Activated naive CD8-positive, alpha-beta T cell treated with anti-CD3 and anti-CD28 coated beads for 36 hours (primary cell): ENCODE measurements around the gene CLNK. TPM values are rescaled to one million over a fixed set of nuclear protein-coding genes. Genes with fewer than 3 reads are reported as not detected.
"Not testable (repeated sequence)": the region's sequence is repeated elsewhere in the genome, so short reads cannot be mapped to it uniquely, and the experiment has no call there.

ENCODE experiments used
- DNase-seq: peaks from one replicate; pipeline ENCODE4 v3.0.0; 2021
- H3K27ac Mint-ChIP-seq: one replicate; pipeline ENCODE4 v1.8.0; 2022; ENCODE audit warnings: mild to moderate bottlenecking, moderate library complexity, mixed read lengths
- H3K27me3 Mint-ChIP-seq: one replicate; pipeline ENCODE4 v1.8.0; 2022; ENCODE audit warnings: mild to moderate bottlenecking, mixed read lengths
- H3K36me3 Mint-ChIP-seq: one replicate; pipeline ENCODE4 v1.8.0; 2021; ENCODE audit warnings: mild to moderate bottlenecking, mixed read lengths
- H3K4me1 Mint-ChIP-seq: one replicate; pipeline ENCODE4 v1.8.0; 2021; ENCODE audit warnings: mixed read lengths
- H3K4me3 Mint-ChIP-seq: one replicate; pipeline ENCODE4 v1.8.0; 2022; ENCODE audit warnings: mild to moderate bottlenecking, moderate library complexity, mixed read lengths
- H3K9me3 Mint-ChIP-seq: one replicate; pipeline ENCODE4 v1.8.0; 2022; ENCODE audit warnings: mixed read lengths
- total RNA-seq, 2 experiments: library from RNA; stranded (reverse); gene quantifications; one replicate each; pipeline ENCODE4 v1.2.3, GENCODE V29; 2021

The CLNK gene
- total RNA-seq, 2 experiments from 2014 or later: 0.32 to 0.35 TPM

DNA sequence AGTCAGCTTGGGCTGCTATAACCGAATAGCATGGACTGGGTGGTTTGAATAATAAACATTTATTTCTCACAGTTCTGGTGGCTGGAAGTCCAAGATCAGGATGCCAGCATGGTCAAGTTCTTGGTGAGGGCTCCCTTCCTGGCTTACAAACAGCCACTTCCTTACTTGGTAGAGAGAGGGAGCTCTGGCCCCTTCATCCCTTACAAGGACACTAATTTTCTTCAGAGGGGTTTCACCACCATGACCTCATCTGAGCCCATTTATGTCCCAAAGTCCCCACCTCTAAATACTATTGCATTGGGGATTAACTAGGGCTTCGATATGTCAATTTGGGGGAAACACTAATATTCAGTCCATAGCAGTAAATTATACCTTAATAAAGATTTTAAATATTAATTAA is 61.8 kb downstream of the CLNK start:
- Mint-ChIP-seq H3K9me3 (no peaks in the 10 kb centered on the region), H3K36me3 (no peaks in the 10 kb centered on the region), H3K27me3 (no peaks in the 10 kb centered on the region), H3K4me3 (no peak overlapping the region), H3K4me1 (peaks cover 5% of the 10 kb centered on the region), H3K27ac (no peak overlapping the region)
- DNase-seq: no peak

DNA sequence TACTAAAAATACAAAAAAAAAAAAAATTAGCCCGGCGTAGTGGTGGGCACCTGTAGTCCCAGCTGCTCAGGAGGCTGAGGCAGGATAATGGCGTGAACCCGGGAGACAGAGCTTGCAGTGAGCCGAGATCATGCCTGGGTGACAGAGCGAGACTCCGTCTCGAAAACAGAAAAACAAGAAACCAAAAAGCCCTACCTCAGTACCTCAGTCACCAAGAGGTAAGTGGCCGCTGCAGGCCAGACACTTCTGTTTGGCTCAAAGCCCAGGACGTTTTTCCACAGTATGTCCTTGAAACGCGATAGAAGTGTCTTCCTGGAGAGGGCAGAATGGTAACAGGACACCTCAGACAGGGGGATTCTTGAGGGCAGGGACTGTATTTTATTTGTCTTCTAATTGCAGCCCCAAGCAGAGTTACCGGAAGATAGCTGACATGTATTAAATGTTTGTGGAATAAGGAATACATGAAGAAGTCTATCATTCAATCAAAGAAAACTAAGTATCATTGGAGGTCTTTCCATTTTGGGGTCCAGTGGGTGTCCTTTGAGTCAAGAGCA is 63.6 kb downstream of the CLNK start:
- Mint-ChIP-seq H3K27me3 (no peaks in the 10 kb centered on the region), H3K27ac (no peak overlapping the region), H3K4me1 (peaks cover 3% of the 10 kb centered on the region)

DNA sequence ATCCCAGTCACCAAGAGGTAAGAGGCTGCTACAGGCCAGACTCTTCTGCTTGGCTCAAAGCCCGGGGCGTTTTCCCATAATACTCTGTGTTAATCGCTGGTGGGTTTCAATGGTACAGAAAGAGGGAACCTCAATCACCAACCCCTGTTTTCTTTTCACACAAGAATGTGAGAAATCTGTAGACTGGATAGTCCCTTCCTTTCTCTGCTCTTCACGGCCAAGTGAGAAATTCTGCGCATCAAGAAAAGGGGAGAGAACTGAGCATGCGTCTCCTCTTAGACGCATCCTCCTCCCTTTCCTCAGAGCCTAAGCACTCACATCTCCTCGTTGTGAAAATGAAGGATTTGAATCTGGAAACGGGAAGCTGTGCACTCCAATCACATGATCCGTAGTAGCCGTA is 64.7 kb downstream of the CLNK start:
- H3K4me3 Mint-ChIP-seq: no peak overlapping the region
- no peaks in the 10 kb centered on the region for H3K27me3 Mint-ChIP-seq
- H3K36me3 Mint-ChIP-seq: no peaks in the 10 kb centered on the region
- H3K27ac Mint-ChIP-seq: no peak overlapping the region
- peaks cover 3% of the 10 kb centered on the region for H3K4me1 Mint-ChIP-seq
- no peak for DNase-seq
- no peaks in the 10 kb centered on the region for H3K9me3 Mint-ChIP-seq

More for the DNA sequence above, 63.6 kb downstream of the CLNK start:
- Mint-ChIP-seq H3K9me3 (no peaks in the 10 kb centered on the region), H3K36me3 (no peaks in the 10 kb centered on the region), H3K4me3 (no peak overlapping the region)
- no peak for DNase-seq

DNA sequence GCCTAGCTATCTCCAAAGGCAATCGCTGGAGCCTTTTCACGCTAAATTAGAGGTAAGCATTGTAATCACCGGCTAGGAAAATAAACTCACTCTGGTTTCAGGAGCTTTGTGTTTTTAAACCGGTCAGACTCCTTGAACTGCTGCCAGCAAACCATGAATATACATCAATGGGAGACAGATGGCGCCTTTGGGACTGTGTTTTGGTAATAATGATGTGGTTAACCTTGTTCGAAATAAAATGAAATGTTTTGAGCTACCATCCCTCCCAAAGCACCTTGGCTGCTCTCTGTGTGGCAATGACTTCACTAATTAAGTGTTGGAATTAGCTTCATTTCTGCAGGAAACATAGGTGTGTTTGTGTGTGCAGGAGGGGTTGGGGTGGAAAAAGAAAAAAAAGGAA is 65.3 kb downstream of the CLNK start:
- H3K36me3 Mint-ChIP-seq: no peaks in the 10 kb centered on the region
- H3K9me3 Mint-ChIP-seq: no peaks in the 10 kb centered on the region
- DNase-seq: no peak
- H3K27ac Mint-ChIP-seq: no peak overlapping the region
- H3K4me3 Mint-ChIP-seq: no peak overlapping the region
- no peaks in the 10 kb centered on the region for H3K27me3 Mint-ChIP-seq
- H3K4me1 Mint-ChIP-seq: peaks cover 3% of the 10 kb centered on the region

DNA sequence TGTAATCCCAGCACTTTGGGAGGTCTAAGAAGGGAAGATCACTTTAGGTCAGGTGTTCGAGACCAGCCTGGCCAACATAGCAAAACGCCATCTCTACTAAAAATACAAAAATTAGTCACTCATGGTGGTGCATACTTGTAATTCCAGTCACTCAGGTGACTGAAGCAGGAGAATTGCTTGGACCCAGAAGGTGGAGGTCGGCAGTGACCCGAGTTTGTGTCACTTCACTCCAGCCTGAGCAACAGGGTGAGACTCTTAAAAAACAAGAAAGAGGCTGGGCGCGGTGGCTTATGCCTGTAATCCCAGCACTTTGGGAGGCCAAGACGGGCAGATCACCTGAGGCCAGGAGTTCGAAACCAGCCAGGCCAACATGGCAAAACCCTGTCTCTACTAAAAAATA is 69.6 kb downstream of the CLNK start:
- H3K27me3 Mint-ChIP-seq, DNase-seq, H3K4me3 Mint-ChIP-seq, H3K27ac Mint-ChIP-seq, H3K4me1 Mint-ChIP-seq, H3K36me3 Mint-ChIP-seq, H3K9me3 Mint-ChIP-seq: not testable (repeated sequence)

DNA sequence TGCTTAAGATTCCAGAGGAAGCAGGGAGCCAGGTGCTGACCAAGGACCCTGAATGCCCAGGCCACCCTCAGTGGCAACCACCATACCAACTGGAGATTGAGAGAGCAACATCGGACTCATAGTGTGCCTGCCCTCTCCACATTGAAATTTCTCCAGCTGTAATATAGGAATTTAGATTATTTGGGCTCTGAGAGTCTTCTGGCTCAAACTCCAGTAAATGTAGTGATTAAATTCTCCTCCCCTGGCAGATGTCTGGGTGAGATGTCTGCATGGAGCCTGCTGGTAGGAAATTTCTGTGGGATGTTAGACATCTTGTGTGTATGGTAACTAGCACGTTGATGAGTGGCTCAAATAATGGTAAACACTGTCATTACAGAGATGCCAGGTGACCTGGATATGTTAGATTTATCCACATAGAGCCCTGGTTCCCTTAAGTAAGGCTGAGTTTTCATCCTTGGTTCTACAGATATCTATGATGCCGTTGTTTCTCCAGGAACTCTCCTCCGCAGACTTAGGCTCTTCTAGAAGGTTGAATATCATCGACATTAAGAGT is 70.6 kb downstream of the CLNK start:
- H3K36me3 Mint-ChIP-seq: no peaks in the 10 kb centered on the region
- H3K27me3 Mint-ChIP-seq: no peaks in the 10 kb centered on the region
- no peak overlapping the region for H3K27ac Mint-ChIP-seq
- no peaks in the 10 kb centered on the region for H3K9me3 Mint-ChIP-seq
- DNase-seq: no peak
- no peak overlapping the region for H3K4me3 Mint-ChIP-seq
- no peaks in the 10 kb centered on the region for H3K4me1 Mint-ChIP-seq

DNA sequence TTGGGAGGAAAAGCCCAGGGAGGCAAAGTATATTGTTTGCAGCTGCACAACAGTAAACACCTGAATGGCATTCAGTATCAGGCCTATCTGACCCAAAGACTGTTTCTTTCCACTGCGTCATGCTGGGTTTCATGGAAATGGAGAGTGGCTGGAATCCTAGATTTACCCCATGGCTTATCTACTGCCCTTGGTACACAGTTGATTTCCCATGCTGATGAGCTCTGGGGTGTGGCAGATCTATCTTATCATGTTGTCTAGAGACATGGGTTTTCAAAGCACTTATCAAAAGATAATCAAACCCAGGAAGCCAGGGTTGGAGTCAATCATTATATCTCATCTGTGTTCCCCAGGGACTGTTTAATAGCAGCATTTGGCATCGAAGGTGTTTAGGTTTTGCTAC is 72.1 kb downstream of the CLNK start:
- Mint-ChIP-seq H3K27ac (no peak overlapping the region), H3K27me3 (no peaks in the 10 kb centered on the region), H3K36me3 (no peaks in the 10 kb centered on the region), H3K9me3 (no peaks in the 10 kb centered on the region), H3K4me3 (no peak overlapping the region), H3K4me1 (no peaks in the 10 kb centered on the region)
- DNase-seq: no peak

DNA sequence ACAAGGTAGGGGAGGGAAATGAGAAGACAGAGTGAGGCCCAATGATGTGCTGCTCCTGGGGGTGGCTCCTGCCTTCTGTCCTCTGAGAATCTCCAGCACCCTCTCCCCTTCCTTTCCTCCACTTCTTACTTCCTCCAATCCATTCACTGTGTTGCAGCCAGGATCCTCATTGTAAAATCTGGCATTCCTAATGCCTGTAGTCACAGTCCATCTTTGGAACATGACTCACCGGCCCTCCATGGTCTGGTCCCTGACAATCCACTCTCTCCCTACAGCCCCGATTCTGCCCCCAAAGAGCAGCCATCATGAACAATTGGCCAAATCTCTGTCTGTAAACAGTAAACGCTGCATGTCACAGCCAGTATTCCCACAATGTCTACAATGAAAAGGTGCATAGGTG is 72.9 kb downstream of the CLNK start:
- no peaks in the 10 kb centered on the region for H3K36me3 Mint-ChIP-seq
- no peaks in the 10 kb centered on the region for H3K4me1 Mint-ChIP-seq
- no peaks in the 10 kb centered on the region for H3K9me3 Mint-ChIP-seq
- H3K27ac Mint-ChIP-seq: no peak overlapping the region
- no peaks in the 10 kb centered on the region for H3K27me3 Mint-ChIP-seq
- H3K4me3 Mint-ChIP-seq: no peak overlapping the region
- no peak for DNase-seq

DNA sequence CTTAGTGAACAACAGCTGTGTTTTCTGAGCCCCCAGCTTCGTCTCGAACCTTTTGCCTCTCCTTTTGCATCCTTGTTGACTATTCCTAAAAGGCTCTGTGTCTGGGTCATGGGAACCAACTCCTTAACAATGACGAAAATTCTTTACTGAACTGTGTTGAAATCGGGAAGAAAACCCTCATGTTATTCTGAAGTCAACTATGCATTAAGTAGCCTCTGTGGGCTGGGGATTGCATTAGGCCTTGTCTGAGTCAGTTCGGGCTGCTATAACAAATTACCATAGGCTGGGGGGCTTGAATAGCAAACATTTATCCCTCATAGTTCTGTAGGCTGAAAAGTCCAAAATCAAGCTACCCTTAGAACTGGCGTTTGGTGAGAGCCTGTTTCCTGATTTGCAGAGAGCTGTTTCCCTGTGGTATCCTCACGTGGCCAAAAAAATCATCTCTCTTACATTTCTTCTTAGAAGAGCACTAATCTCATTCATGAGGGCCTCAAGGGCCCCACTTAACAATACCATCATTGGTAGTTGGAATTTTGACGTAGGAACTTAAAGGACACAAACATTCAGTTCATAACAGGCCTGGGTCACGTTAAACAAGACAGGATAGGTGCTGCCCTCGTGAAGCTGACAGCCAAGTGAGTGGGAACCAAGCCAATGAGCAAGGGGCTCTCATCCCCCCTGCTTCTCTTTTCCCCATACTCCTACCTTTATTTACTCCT is 75.9 kb downstream of the CLNK start:
- Mint-ChIP-seq H3K27me3 (no peaks in the 10 kb centered on the region), H3K9me3 (no peaks in the 10 kb centered on the region), H3K4me1 (no peaks in the 10 kb centered on the region), H3K36me3 (no peaks in the 10 kb centered on the region), H3K4me3 (no peak overlapping the region), H3K27ac (no peak overlapping the region)
- no peak for DNase-seq

DNA sequence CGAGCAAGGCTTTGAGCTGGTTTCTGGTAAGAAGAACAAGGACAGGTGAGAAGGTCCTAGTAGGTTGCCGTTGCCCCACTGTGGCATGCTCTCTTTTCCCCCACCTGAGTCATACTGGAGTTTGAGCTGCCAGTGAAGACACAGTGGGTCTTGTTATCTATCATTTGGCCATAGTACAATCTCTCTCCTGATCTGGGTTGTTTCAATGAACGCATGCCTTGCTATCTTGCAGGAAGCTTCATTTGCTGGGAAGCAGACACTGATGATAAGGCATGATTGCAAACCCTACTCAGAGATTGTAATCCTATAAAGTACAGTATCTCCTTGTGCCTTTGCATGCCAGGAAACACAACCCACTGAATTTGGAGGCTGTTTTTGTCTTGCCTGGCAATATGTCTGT is 77.4 kb downstream of the CLNK start:
- no peak overlapping the region for H3K4me3 Mint-ChIP-seq
- DNase-seq: no peak
- H3K27ac Mint-ChIP-seq: no peak overlapping the region
- H3K4me1 Mint-ChIP-seq: no peaks in the 10 kb centered on the region
- no peaks in the 10 kb centered on the region for H3K27me3 Mint-ChIP-seq
- H3K36me3 Mint-ChIP-seq: no peaks in the 10 kb centered on the region
- no peaks in the 10 kb centered on the region for H3K9me3 Mint-ChIP-seq

DNA sequence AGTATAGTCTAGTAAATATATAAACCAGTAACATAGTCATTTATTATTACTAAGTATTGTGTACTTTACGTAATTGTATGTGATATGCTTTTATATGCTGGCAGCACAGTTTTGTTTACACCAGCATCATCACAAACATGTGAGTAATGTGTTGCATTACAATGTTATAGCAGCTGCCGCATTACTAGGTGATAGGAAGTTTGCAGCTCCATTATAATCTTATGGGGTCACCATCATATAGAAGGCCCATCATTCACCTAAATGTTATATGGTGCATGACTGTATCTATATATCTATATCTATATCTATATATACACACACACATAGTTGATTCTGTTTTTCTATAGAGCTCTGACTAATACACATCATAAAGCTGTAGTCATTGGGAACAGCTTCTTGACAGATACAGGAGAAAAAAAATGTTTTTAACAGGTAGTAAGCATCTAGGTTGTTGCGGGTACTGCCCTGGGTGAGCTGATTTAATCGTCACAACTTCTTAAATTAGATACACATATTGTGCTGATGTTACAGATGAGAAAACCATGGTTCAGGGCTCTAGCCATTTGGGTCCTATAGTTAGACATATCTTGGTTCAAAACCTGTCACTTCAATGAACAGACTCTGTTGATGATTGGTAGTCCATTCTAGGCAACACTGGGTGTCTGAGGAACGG is 77.9 kb downstream of the CLNK start:
- Mint-ChIP-seq H3K9me3 (no peaks in the 10 kb centered on the region), H3K36me3 (no peaks in the 10 kb centered on the region), H3K27ac (no peak overlapping the region), H3K27me3 (no peaks in the 10 kb centered on the region), H3K4me3 (no peak overlapping the region), H3K4me1 (no peaks in the 10 kb centered on the region)
- DNase-seq: no peak

DNA sequence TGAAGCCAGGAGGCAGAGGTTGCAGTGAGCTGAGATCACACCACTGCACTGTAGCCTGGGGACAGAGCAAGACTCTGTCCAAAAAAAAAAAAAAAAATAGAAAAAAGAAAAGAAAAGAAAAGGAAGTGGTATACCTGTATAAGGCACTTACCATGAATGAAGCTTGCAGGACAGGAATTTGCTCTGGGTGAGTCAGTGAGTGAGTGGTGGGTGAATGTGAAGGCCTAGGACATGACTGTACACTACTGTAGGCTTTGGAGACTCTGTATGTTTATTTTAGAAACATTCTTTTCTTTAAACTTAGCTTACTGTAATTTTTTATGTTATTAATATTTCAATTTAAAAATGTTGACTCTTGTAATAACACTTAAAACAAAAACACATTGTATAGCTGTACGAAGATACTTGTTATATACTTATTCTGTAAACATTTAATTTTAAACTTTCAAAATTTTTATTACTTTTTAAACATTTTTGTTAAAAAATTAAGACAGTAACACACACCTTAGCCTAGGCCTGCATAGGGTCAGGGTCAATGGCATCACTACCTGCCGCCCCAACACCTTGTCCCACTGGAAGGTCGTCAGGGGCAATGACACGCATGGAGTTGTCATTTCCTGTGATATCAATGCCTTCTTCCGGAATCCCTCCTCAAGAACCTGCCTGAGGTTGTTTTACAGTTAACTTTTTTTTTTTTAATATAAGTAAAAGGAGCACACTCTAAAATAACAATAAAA is 78.7 kb downstream of the CLNK start:
- DNase-seq: no peak
- H3K36me3 Mint-ChIP-seq: no peaks in the 10 kb centered on the region
- H3K27me3 Mint-ChIP-seq: no peaks in the 10 kb centered on the region
- H3K4me3 Mint-ChIP-seq: no peak overlapping the region
- no peaks in the 10 kb centered on the region for H3K4me1 Mint-ChIP-seq
- H3K9me3 Mint-ChIP-seq: no peaks in the 10 kb centered on the region
- no peak overlapping the region for H3K27ac Mint-ChIP-seq

DNA sequence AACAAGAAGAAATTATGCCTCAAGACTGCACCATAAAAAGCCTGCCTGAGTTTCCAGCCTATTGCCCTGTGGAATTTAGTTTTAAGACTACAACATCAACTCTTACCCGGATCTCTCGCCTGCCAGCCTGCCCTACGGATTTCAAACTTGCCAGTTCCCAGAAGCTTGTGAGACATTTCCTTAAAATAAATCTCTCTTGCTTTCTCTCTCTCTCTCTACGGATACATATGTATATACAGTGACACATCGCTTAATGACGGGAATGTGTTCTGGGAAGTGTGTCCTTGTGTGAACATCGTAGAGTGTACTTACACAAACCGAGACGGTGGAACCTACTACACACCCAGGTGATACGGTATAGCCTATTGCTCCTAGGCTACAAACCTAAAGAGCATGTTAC is 79.5 kb downstream of the CLNK start:
- no peak for DNase-seq
- Mint-ChIP-seq H3K4me1 (no peaks in the 10 kb centered on the region), H3K36me3 (no peaks in the 10 kb centered on the region), H3K4me3 (no peak overlapping the region), H3K27me3 (no peaks in the 10 kb centered on the region), H3K27ac (no peak overlapping the region), H3K9me3 (no peaks in the 10 kb centered on the region)

DNA sequence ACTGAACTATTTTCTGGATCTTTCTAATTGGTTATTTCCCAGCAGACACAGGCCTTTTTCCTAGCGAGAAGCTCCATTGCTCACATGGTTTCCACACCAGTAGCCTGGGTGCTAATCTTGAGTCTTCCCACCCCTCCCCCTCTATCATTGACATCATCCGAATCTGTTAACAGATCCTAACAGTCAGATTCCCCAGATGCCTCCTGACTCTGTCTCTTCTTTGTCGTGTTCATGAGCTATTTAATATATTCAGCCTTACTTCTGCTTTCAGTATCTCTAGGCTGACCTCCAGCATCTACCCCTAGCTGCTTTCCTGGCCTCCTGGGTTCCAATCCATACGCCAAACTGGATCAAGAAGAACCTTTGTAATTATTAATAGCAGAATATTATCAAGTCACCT is 85.0 kb downstream of the CLNK start:
- no peak for DNase-seq
- H3K4me1 Mint-ChIP-seq: no peaks in the 10 kb centered on the region
- H3K9me3 Mint-ChIP-seq: no peaks in the 10 kb centered on the region
- H3K36me3 Mint-ChIP-seq: no peaks in the 10 kb centered on the region
- no peaks in the 10 kb centered on the region for H3K27me3 Mint-ChIP-seq
- H3K27ac Mint-ChIP-seq: no peak overlapping the region
- no peak overlapping the region for H3K4me3 Mint-ChIP-seq

DNA sequence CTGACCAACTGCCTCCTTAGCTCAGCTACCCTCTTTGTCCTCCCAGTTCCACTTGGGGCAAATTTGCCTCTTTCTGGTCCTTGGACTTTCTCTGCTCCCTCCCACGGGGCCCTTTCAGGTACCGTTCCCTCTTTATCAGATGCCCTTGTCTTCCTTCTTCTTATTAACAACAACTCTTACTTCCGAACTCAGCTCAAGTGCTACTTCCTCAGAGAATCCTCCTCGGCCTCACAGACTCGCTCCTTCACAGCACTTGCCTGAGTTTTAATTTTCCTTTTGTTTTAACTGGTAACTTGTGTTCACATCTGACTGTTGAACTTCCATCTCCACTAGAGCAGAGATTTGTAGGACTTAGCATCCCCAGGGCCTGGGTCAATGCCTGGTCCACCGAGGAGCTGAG is 85.7 kb downstream of the CLNK start:
- Mint-ChIP-seq H3K27me3 (no peaks in the 10 kb centered on the region), H3K4me3 (no peak overlapping the region), H3K4me1 (no peaks in the 10 kb centered on the region), H3K36me3 (no peaks in the 10 kb centered on the region), H3K27ac (no peak overlapping the region), H3K9me3 (no peaks in the 10 kb centered on the region)
- no peak for DNase-seq
